DOHH2 (cell line): ENCODE measurements around the gene CALCR.

Experiments
- H3F3A ChIP-seq: fragments of 200-600 bp; sonication (generic), shearing (Covaris generic); 2 replicates; pipeline ENCODE4 v1.6.0; 2016; ENCODE audit warnings: antibody characterized with exemption, mild to moderate bottlenecking; ENCODE audit not compliant: control insufficient read depth, insufficient read depth
- H3K27ac ChIP-seq: fragments of 200-600 bp; sonication (generic); 2 replicates; pipeline ENCODE4 v1.5.1; 2014; ENCODE audit warnings: low read depth, mild to moderate bottlenecking, low read length, moderate library complexity
- H3K27me3 ChIP-seq: fragments of 200-600 bp; sonication (generic); 2 replicates; pipeline ENCODE4 v1.6.1; 2014; ENCODE audit warnings: mild to moderate bottlenecking, low read length, mixed read lengths; ENCODE audit not compliant: control insufficient read depth
- H3K36me3 ChIP-seq: fragments of 200-600 bp; sonication (generic); 2 replicates; pipeline ENCODE4 v1.6.1; 2014; ENCODE audit warnings: mild to moderate bottlenecking, low read length, moderate library complexity, mixed read lengths; ENCODE audit not compliant: control insufficient read depth
- H3K4me1 ChIP-seq: fragments of 200-600 bp; sonication (generic); 2 replicates; pipeline ENCODE4 v1.6.1; 2014; ENCODE audit warnings: mild to moderate bottlenecking, low read length, mixed read lengths; ENCODE audit not compliant: control insufficient read depth
- H3K4me2 ChIP-seq: fragments of 200-600 bp; sonication (generic); 2 replicates; pipeline ENCODE4 v1.6.0; 2014; ENCODE audit warnings: mild to moderate bottlenecking, low read length, moderate library complexity
- H3K4me3 ChIP-seq: fragments of 200-600 bp; sonication (generic); 2 replicates; pipeline ENCODE4 v1.5.1; 2014; ENCODE audit warnings: mild to moderate bottlenecking, low read length, mixed read lengths
- H3K79me2 ChIP-seq: fragments of 200-600 bp; sonication (generic); 2 replicates; pipeline ENCODE4 v1.6.1; 2014; ENCODE audit warnings: mild to moderate bottlenecking, low read length, mixed read lengths; ENCODE audit not compliant: control insufficient read depth
- H3K9me2 ChIP-seq: fragments of 200-600 bp; sonication (generic); replicated peaks from 2 replicates; pipeline ENCODE4 v1.6.1; 2014; ENCODE audit warnings: mild to moderate bottlenecking, low read length, mixed read lengths; ENCODE audit not compliant: control insufficient read depth
- H3K9me3 ChIP-seq: fragments of 200-600 bp; sonication (generic); 2 replicates; pipeline ENCODE4 v1.6.1; 2014; ENCODE audit warnings: antibody characterized with exemption, low read length, mixed read lengths; ENCODE audit not compliant: control insufficient read depth, insufficient read depth
- H4K20me1 ChIP-seq: fragments of 200-600 bp; sonication (generic); 2 replicates; pipeline ENCODE4 v1.6.0; 2014; ENCODE audit warnings: low read depth, mild to moderate bottlenecking, antibody characterized with exemption, low read length, moderate library complexity; ENCODE audit not compliant: control insufficient read depth, insufficient read depth
- CTCF ChIP-seq: fragments of 200-600 bp; sonication (generic); IDR thresholded peaks from one replicate; pipeline ENCODE4 v1.5.1; 2014; ENCODE audit warnings: antibody characterized with exemption, mild to moderate bottlenecking, low read depth, low read length; ENCODE audit not compliant: poor library complexity, severe bottlenecking
- EZH2phosphoT487 ChIP-seq: fragments of 200-600 bp; sonication (generic); IDR thresholded peaks from 2 replicates; pipeline ENCODE4 v1.6.1; 2017; ENCODE audit warnings: borderline replicate concordance, mild to moderate bottlenecking, antibody characterized with exemption, low read length, moderate library complexity, mixed read lengths

CALCR gene

GRCh38 chr7:93558705-93559614, 15.6 kb downstream of the CALCR start:
- Histone ChIP-seq H3K79me2 (no peaks in the 10 kb centered on the region), H3K4me3 (no peak overlapping the region), H3F3A (no peaks in the 10 kb centered on the region), H4K20me1 (no peaks in the 10 kb centered on the region), H3K4me1 (peaks cover 29% of the 10 kb centered on the region), H3K9me3 (no peaks in the 10 kb centered on the region), H3K4me2 (peak overlapping the region; percentile 55), H3K27me3 (no peaks in the 10 kb centered on the region), H3K9me2 (no peaks in the 10 kb centered on the region), H3K27ac (peak overlapping the region; percentile 53), H3K36me3 (no peaks in the 10 kb centered on the region)
- no peak for TF ChIP-seq CTCF

GRCh38 chr7:93551931-93552330, 22.6 kb downstream of the CALCR start:
- Histone ChIP-seq H3K36me3 (no peaks in the 10 kb centered on the region), H3K27me3 (0 out of 2 replicates have a peak, but pooled peaks cover 6% of the 10 kb centered on the region), H3K9me3 (no peaks in the 10 kb centered on the region), H3K9me2 (no peaks in the 10 kb centered on the region), H3K4me2 (no peak overlapping the region), H3K79me2 (no peaks in the 10 kb centered on the region), H3K4me1 (0 out of 2 replicates have a peak, but pooled peaks cover 4% of the 10 kb centered on the region), H3K27ac (no peak overlapping the region), H3K4me3 (no peak overlapping the region), H4K20me1 (no peaks in the 10 kb centered on the region), H3F3A (no peaks in the 10 kb centered on the region)
- TF ChIP-seq EZH2phosphoT487 (no peak), CTCF (no peak)

- Histone ChIP-seq H4K20me1 (no peaks in the 10 kb centered on the region), H3K36me3 (no peaks in the 10 kb centered on the region), H3K9me2 (no peaks in the 10 kb centered on the region), H3K79me2 (no peaks in the 10 kb centered on the region), H3K4me1 (0 out of 2 replicates have a peak, but pooled peaks cover 4% of the 10 kb centered on the region), H3K9me3 (no peaks in the 10 kb centered on the region), H3K4me3 (no peak overlapping the region), H3K27me3 (0 out of 2 replicates have a peak, but pooled peaks cover 6% of the 10 kb centered on the region), H3K4me2 (no peak overlapping the region), H3K27ac (no peak overlapping the region), H3F3A (no peaks in the 10 kb centered on the region)
- TF ChIP-seq EZH2phosphoT487: no peak
- peak; percentile 82 for TF ChIP-seq CTCF
These were observed 23.2 kb downstream of the CALCR start for GRCh38 chr7:93551063-93551895.
